ENCODE data around the gene COPB2.

COPB2 gene

DNA sequence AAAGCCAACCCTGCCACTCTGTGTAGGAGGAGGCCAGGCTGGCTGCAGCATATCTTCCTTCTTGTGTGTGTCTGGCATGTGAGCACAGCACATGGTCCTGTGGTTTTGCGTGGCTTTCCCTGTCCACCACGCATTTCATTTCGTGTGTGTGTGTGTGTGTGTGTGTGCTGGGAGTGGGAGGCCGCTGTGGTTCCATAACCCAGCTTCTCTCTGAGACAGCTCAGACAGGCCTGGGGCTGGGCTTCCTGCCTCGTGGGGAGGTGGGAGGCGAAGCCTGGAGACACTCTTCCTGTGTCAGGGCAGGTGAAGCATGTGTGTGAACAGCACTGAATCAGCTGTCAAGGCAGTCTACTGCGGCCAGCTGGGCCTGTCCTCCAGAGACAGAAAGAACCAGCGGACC is 61.6 kb downstream of the COPB2 start:
- DNase-seq (ENCODE audit: low spot score), result no peak

GRCh38 chr3:139327231-139327630 is 62.2 kb downstream of the COPB2 start:
- no peak for DNase-seq (ENCODE audit: low spot score)

DNA sequence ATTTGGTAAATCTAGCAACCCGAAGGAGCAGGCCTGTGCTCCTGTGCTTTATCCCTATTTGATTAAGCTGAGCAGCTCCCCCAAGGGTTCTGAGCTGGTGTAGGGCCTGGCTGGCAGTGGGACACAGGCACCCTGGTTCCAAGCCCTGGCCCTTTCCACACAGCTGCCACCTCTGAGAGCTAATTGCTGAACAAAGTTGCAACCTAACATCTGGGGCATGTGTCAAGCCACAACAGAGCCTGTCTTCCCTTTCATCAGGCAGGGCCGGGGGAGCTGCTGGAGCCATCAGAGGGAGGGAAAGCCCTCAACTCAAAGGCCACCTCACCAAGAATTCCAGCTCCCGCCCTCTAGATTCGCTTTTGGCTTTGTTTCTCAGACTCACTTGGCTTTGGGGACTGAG is 62.7 kb downstream of the COPB2 start:
- no peak for DNase-seq (ENCODE audit: low spot score)

- DNase-seq (ENCODE audit: low spot score), result no peak
These were observed 63.3 kb downstream of the COPB2 start for GRCh38 chr3:139326131-139326530.

GRCh38 chr3:139325551-139325950 is 63.9 kb downstream of the COPB2 start:
- no peak for DNase-seq (ENCODE audit: low spot score)

- DNase-seq (ENCODE audit: low spot score), result no peak
These were observed 65.0 kb downstream of the COPB2 start for GRCh38 chr3:139324456-139324855.

DNA sequence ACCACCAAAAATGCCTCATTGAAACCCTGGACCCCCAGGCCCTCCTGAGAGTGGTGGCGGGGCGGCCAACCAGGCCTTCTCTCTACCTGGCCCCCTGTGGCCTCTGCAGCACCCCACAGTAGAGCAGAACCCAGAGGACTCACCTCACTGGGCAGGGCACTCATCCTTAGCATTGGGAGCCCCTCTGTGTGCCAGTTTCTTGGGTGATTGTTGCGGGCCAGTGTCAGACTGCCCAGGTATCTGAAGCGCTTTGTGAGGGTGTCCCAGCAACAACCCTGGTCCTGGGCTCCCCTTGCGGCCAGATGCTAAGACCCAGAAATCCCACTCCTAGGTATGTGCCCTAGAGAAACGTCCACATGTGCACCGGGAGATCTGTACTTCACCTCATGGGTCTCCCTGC is 66.3 kb downstream of the COPB2 start:
- no peak for DNase-seq (ENCODE audit: low spot score)

DNA sequence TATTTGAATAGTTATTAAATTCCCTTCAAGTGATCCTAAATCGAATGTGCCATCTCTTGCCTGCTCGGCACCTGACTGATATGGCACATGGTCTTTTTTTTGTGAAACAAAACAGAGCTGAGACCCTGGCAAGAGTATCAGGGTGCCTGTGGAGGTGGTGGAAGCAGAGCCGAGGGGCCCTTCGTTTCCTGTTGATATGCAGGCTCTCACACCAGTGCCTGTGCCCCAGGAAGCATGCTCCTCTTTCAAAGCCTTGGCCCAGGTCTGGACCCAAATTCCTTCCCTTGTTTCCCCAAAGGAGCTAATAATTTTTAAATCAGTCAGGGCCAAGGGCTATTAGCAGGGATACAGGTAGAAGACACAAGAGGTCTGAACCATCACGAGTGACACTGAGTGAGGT is 67.1 kb downstream of the COPB2 start:
- DNase-seq (ENCODE audit: low spot score), result no peak

- no peak for DNase-seq (ENCODE audit: low spot score)
These were observed 68.7 kb downstream of the COPB2 start for GRCh38 chr3:139320551-139321309.

DNA sequence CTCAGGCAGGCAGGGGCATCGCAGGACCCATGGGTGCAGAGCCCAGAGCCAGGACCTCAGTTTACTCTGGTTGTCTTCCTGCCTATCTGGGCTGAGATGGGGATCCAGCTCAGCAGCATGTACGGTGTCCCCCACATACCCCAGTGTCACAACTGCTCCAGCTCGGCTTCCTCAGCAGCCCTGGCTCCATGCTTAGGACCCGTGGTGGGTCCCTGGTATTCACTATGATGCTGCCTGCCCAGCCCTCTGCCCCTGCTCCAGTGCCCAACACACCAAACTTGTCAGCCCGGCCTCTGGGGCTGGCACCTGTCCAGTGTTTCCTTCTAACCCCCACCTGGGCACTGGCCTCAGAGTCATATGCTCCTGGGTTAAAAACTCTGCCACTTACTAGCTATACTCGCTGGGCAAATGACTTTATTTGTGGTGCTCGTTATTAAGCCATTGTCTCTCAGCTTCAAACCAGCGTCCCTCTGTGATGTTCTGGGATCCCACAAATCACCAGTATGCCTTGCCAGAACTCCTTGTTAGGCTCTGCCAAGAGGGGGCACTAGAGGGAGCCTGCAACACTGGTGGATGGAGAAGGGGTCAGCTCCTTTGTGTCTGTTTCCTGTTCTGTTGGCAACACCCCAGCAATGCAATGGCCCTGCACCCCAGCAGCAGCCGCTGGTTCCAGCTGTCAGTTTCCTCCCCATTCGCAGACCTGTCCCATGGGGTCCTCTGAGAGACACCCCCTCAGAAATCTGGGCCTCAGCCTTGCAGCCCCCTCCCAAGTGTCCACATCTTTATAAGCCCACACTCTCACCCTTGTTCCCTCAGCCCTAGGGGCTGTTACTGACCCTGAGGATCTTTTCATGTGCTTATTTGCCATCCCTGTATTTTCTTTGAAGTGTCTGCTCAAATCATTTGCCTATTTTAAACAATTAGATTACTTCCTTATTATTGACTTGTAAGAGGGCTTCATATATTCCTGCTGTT is 69.7 kb downstream of the COPB2 start:
- no peak for DNase-seq (ENCODE audit: low spot score)

GRCh38 chr3:139318826-139319225 is 70.6 kb downstream of the COPB2 start:
- DNase-seq (ENCODE audit: low spot score), result no peak

DNA sequence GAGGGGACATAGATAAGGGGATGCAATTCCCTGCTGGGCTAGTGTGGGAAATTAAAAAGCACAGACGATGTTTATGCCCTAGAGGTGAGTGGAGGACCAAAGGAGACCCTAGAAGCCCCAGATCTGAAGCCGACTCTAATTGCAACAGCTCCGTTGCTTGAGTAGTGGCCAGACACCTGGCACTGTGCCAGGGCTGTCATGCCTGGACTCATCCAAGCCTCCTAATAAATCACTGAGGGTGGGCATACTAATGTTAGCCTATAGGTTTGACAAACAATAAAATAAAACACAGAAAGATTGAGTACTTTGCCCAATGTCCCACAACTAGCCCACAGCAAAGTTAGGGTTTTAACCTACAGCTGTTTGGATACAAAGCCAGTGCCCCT is 71.0 kb downstream of the COPB2 start:
- DNase-seq (ENCODE audit: low spot score), result no peak

DNA sequence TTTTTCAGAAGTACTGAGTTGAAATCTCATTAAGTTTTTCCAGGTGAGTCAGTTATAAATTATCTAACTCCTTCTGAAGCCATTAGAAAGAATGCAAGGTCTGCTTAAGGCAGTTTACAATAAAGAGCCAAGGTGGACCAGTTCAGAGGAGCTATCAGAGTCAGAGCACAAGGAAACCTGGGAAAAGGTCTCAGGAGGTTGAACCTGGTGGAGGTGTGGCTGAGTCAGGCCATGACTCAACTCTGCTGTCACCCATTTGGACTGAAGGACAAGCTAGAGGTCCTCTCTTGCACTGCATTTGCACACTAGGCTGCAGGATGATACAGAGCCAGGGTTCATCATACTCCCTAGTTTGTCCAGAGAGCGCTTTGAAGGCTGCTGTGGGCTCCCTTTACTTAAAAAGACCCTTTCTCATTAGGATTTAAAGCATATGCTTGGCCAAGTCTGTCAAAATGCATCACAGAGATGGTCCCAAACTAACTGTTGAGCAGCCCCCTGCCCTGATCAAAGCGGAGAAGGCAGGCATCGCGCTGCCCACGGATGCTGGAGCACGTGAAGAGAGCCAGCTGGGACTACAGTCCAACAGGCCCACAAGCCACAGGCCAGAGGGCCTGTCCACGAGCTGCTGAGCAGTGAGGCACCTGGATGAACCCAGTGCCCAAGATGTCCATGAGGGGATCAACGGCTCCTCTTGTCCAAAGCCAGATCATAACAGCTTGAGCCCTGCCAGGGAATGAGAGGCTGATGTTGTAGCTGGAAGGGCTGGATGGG is 71.6 kb downstream of the COPB2 start:
- no peak for DNase-seq (ENCODE audit: low spot score)

- DNase-seq (ENCODE audit: low spot score), result no peak
These were observed 72.2 kb downstream of the COPB2 start for GRCh38 chr3:139317215-139317614.

DNA sequence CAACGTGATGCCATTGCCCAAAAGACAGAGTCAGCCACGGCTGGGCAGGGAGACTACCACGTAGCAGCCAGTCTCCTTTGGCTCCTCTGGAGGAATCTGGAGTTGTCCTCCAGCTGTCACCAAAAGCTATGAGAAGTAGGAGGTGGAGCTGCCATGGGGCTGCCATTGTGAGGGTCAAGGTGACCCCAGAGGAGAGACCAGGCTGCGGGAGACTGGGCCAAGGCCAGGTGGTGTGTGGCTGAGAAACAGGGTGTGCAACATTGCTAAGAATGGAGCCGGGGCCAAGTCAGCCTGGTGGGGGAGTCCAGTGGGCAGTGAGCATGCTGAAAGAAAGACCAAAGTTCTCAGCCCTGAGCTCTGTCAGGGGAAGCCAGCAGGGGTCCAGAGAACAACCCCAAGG is 75.5 kb downstream of the COPB2 start:
- DNase-seq (ENCODE audit: low spot score), result no peak

- peak; percentile 60 for DNase-seq (ENCODE audit: low spot score)
These were observed 76.5 kb downstream of the COPB2 start for GRCh38 chr3:139312959-139313358.

DNA sequence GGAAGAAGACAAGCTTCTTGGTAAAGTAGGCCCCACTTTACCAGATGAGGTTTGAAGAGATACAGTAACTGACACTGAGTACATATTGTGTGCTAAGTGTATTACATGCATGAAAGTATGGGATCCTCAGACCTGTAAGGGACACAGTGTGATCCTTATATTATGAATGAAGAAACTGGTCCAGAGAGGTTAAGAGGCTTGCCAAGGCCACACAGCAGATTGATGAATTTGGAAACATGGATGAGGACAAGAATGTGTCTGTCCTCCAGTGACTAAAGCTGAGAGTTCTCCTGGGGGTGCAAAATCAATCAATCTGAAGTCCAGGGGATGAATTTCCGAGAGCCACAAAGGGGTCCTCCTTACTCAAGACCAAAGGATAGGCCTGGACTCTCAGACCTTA is 77.0 kb downstream of the COPB2 start:
- DNase-seq (ENCODE audit: low spot score), result no peak

DNA sequence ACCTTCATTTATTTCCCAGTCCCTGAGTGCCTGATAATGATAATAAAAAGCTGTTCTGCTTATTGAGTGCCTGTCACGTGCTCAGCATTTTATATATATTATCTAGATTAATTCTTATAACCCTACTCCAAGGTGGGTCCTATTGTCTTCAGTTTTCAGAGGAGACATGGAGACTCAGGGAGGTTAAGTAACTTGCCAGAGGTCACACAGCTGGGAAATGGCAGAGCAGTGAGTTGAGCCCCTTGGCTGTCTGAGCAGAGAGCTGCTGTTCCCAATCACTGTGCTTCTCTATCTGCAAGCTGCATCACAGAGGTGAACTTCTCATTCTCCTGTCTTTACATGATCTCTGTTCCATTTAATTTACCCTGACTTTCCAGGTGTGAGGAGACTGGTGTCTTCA is 77.9 kb downstream of the COPB2 start:
- no peak for DNase-seq (ENCODE audit: low spot score)

GRCh38 chr3:139310474-139310933 is 78.9 kb downstream of the COPB2 start:
- DNase-seq (ENCODE audit: low spot score), result peak; percentile 84

DNA sequence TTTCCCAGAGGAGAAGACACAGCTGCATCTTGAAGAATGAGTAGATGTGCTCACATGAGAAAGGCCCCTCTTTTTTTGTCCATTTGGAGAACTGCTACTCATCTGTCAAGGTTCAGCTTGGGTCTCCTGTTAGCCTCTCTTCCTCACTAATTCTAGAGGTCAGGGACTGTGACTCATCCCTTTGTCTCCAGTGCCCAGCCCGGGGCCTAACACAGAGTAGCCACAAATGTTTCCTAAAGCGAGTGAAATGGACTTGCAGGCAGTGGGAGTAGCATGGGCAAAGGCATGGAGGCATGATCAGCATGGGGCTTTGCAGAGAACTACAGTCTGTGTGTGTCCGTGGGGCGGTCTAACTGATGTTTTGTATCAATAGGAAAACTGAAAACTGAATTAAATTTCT is 79.6 kb downstream of the COPB2 start:
- DNase-seq (ENCODE audit: low spot score), result no peak

DNA sequence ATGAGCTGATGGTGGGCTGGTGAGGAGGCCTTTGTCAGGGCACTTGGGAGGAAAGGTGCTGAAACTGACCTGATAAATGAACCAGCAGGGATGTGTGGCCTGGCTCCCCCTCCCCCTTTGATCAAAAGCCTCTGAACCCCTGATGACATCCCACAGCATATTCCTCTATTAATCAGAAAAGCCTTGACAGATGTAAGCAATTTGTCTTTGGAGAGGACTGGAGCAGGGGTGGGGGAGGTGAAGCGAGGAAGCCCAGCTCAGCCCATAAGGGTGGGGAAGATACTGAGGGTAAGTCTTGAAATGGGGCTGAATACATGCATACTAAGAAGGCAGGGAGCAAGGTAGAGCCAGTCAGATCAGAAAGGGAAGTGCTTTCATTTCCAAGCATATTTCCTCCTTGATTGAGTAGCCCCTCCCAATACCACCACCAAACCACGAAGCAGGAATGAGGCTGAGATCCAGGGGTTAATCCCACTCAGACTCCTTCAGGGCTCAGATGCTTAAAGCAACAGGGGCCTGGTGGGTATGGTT is 80.3 kb downstream of the COPB2 start:
- no peak for DNase-seq (ENCODE audit: low spot score)

GRCh38 chr3:139308560-139308959 is 80.9 kb downstream of the COPB2 start:
- DNase-seq (ENCODE audit: low spot score), result no peak
